H1 (cell line): ENCODE results near the gene SPRN. TPM values are rescaled to one million over a fixed set of nuclear protein-coding genes. Genes with fewer than 3 reads are reported as not detected.

ENCODE experiments used
- MAFK ChIP-seq: IDR thresholded peaks from 2 replicates; pipeline ENCODE4 v1.6.1; 2012; ENCODE audit warnings: low read depth, mild to moderate bottlenecking, improper control_type of control experiment, low read length
- ZNF274 ChIP-seq: IDR thresholded peaks from 2 replicates; pipeline ENCODE4 v1.7.0; 2012; ENCODE audit warnings: low read length, borderline replicate concordance; ENCODE audit errors: extremely low read depth
- polyA plus RNA-seq, 7 experiments: library from polyadenylated mRNA; depleted of rRNA in 3 of 7; stranded (reverse) in 5 of 7; unstranded in 2 of 7; fragments of >200 nt in 5 of 7; fragments of 200-250 nt in 2 of 7; gene quantifications; 1 replicate in 5 of 7; 2 replicates in 1 of 7; 4 replicates in 1 of 7; pipeline versions ENCODE4 v1.2.1 to v1.2.3, GENCODE V29; 2011 to 2013; ENCODE audit warnings: missing spikeins in 2 of 7, mixed read lengths in 2 of 7
- total RNA-seq: library from RNA; stranded (reverse); fragmentation: NEBNext Ultra II Directional; extraction: Animal tissue kit (Norgen Biotek cat#: 25700); gene quantifications from 2 replicates; pipeline ENCODE4 v1.2.1, GENCODE V29; 2021

The SPRN gene
- total and polyA plus RNA-seq, 2 of the 8 experiments (the other 6 are each of a cell fraction or from before 2014, with no cell fraction given): 0.23 to 0.24 TPM

GRCh38 chr10:133383551-133383950 lies 40.9 kb downstream of the SPRN start (continued):
- TF ChIP-seq ZNF274 (no peak), MAFK (no peak)
